RCC 7860 (cell line): ENCODE data around the gene FAM236C.
"Not testable (repeated sequence)": the region's sequence is repeated elsewhere in the genome, so short reads cannot be mapped to it uniquely, and the experiment has no call there.

Experiments
- DNase-seq: peaks from one replicate; pipeline ENCODE4 v3.0.0-alpha.2; 2015; ENCODE audit warnings: low spot score
- FAIRE-seq: peaks from 2 replicates; lab custom pipeline; 2012; peaks lifted over from hg19 to GRCh38; lab: Jason Lieb, UNC

The FAM236C gene

GRCh38 chrX:72912315-72912714 is at the start of gene FAM236C:
Gene FAM236C (plus strand): TSS chrX:72912615. CDS start chrX:72912715, 100 bp downstream.
- not testable (repeated sequence) for FAIRE-seq, DNase-seq

DNA sequence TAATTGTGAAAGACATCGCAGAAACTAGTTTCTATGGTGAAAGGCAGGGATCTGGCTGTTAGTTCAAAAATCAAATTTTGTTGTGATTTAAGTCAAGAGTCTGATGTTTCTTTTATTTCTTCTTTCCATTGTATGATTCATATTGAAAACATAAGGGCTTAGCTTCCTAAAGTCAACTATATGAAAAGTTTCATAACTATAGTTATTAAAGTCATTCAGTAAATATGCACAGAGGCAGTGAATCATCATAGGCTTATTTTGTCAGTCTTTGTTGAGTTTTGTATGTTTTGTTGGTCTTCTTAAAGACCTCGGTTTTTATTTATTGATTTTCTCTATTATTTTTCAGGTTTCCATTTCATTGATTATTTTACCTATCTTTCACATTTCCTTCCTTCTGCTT is 29.5 kb upstream of the FAM236C start:
- FAIRE-seq, DNase-seq: not testable (repeated sequence)

DNA sequence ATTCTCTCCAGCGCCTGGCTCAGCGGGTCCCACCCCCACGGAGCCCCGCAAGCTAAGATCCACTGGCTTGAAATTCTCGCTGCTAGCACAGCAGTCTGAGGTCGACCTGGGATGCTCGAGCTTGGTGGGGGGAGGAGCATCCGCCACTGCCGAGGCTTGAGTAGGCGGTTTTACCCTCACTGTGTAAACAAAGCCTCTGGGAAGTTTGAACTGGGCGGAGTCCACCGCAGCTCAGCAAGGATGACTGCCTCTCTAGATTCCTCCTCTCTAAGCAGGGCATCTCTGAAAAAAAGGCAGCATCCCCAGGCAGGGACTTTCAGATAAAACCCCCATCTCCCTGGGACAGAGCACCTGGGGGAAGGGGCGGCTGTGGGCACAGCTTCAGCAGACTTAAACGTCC is 22.7 kb upstream of the FAM236C start:
- not testable (repeated sequence) for DNase-seq, FAIRE-seq

- FAIRE-seq, DNase-seq: not testable (repeated sequence)
Measured at GRCh38 chrX:72916096-72916495, 3.7 kb downstream of the FAM236C start.

GRCh38 chrX:72932283-72932682 is 19.9 kb downstream of the FAM236C start:
- DNase-seq, FAIRE-seq: not testable (repeated sequence)

DNA sequence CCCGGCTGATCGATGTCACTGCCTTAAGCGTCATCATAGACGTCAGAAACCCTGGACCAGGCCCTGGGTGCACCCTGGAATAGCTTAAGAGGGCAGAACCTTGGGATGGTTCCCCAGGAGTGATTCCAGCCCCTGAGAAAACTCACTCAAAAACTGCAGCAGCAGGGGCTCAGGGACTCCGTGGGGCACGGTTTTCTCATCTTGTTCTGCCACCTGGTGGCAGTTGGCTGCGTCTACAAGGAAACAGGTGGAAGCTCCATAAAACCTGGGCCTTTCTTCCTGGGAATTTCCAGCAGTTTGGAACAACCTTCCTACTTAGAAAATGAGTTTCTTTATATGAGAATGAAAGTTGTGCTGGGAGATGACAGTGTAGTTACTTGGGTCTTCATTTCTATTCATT is 24.0 kb downstream of the FAM236C start:
- DNase-seq: not testable (repeated sequence)
- FAIRE-seq: peak; percentile 89

DNA sequence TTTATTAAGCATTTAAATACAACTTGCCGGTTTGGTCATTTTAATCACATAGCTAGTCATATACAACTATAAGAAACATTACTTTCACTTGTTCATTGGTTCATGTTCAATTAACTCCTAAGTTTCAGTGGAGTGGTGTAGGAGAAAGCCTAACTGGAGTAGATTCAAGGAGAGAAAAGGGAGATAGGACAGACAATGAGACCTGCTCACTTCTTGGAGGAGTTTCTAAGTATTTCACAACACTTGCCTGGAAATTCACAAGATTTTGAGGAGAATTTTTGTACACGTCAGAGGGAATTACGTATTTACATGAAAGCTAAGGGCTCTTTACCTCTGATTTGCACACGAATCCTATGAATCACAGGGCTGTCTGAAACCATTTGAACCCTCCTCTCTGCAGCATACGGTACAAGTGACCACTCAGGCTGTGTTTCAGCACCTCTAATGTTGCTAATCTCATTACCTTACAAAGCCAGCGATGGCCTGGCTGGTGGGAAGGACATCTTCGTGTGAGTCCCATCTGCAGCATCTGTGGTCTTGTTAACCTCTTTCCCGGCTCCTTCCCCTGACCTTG is 24.6 kb downstream of the FAM236C start:
- FAIRE-seq, DNase-seq: not testable (repeated sequence)

DNA sequence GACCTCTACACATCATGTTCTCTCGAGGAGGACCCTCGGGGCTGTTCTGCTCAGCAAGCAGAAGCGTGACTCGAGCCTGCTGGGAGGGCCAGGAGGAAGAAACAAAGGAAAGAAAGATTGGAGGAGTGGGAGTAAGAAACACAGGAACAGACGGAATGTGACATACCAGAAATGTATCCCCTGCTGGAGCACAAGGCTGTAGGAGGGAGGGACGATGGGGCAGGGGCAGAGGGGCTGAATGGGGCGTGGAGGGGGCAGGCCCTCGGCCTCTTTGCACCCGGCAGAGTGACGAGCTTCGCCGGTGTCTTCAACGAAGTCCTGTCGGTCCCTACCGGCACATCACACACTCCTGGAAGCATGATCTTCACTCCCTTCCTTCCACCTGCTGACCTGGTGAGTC is 25.5 kb downstream of the FAM236C start, which contains the start of gene FAM236A:
TSS of gene FAM236A (plus strand) at position 301 of the 400 bp plus-strand sequence. CDS start at position 358, 57 bp downstream.
- DNase-seq, FAIRE-seq: not testable (repeated sequence)

DNA sequence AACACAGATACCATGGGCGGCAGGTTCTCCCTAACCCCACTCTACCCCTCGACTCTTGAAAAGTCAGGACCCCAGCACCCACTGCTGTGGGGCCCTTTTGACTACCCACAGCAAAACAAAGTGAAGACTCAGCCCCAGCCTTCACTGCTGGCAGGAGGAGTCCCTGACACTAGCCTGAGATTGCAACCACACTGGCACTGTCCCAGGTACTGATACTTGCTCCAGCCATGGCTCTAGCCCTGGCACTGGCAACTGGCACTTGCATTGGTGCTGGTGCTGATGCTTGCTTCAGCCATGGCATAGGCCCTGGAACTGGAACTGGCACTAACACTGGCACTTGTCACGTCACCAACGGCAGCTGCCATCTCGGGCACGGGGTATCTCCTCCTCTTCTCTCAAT is 29.9 kb downstream of the FAM236C start:
- DNase-seq, FAIRE-seq: not testable (repeated sequence)

DNA sequence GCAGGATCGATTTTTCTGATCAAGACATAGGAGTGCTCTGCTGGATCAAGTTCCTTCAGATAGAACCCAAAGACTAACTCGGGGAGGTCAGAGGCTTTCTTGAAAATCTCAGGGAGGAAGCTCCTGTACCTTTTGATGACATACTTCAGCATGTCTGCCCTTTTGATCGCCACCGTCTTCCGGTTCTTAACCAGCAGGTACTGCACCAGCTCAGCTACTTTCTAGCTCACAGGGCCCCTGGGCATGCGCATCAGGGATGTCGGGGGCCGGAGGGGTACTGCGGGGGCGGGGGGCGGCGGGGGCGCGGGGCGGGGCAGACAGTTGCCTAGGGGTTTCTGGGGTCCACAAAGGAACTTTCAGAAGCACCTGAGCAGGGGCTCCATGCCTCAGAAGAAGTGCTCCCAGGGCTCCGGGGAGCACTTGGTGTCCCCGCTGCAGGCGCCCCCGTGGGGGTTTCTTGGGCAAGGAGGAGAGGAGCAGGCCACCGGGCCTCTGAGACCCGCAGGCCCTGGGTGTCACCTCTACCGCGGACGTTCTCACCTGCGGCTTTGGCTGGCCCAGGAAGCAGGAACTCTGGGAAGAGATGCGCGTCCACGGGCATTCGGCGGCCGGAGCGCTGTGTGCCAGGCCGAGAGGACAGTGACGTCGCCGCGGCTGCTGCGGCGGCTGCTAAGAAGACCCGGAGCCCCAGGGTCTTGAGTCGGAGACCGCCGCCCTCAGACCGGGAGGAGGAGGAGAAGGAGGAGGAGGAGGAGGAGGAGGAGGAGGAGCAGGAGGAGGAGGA is 30.8 kb downstream of the FAM236C start:
- not testable (repeated sequence) for FAIRE-seq

GRCh38 chrX:72943819-72944169 is 31.4 kb downstream of the FAM236C start, which contains the start of gene DMRTC1:
Gene DMRTC1 (minus strand): TSS chrX:72943837. CDS start chrX:72875694, 68,143 bp downstream.
- not testable (repeated sequence) for DNase-seq, FAIRE-seq

More for the DNA sequence above, 30.8 kb downstream of the FAM236C start:
- not testable (repeated sequence) for DNase-seq

- not testable (repeated sequence) for FAIRE-seq, DNase-seq
Measured at GRCh38 chrX:72959971-72960370, 47.6 kb downstream of the FAM236C start.
